Brain pericyte (primary cell): ENCODE results near the gene MAGI1.

ENCODE experiments used
- DNase-seq: peaks from one replicate; pipeline ENCODE4 v3.0.0-alpha.2; 2012; ENCODE audit warnings: low read depth, low spot score

Gene MAGI1

DNA sequence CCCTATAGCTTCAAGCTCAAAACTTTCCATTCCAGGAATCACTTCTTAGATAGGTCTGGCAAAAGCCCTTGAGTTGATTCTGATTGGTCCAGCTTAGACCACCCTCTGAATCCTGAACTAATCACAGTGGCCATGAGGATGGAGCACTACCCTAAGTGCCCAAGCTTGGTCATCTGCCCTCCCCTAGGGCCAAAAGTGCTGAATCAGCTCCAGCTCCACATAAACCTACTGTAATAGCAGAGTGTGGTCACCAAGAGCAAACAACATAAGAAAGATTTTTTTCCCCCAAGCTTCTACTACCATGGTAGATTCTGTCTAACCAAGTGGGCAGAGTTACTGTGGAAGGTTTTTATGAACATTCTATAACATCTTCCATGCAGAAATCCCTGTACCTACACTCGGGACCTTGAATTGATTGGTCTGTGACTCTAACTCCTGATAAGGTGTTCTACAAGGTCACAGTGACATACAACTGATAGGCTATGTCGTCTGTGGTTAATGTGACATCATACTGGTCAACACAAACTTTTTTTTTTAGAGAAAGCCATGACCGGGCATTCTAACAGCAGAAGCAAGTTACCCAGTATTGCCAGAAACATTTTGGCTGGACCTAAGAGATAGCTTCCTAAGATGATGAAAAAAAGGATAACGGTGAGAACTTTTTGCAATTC is 320.9 kb downstream of the MAGI1 start:
- no peak for DNase-seq

DNA sequence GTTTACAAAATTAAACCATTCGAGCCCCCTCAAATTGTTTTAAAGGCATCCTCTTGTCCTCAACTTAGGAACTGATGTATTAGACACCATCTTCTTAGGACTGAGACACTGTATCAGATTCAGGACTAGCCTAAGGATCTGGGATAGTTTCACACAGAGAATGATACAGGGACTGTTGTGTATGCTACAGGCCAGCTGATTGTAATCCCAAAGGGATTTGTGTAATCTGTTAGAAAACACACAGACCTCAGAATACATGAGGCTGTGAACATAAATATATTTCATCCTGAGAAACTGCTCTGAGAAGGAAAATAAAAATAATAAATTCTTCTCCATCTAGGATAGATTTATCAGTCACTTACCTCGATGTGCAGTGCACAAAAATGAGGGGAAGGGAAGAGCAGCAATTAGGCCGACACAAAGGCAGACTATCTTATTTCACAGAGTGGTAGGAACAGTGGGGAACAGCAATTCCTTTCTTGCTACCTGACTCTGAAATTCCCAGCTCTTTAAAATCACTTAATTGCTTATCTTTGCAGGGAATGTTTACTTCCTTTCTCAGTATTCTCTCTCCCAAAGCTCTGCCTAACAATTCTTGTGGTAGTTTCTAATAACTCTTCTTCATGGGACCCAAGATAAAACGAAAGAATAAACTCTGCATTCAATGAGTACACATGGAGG is 322.5 kb downstream of the MAGI1 start:
- no peak for DNase-seq

DNA sequence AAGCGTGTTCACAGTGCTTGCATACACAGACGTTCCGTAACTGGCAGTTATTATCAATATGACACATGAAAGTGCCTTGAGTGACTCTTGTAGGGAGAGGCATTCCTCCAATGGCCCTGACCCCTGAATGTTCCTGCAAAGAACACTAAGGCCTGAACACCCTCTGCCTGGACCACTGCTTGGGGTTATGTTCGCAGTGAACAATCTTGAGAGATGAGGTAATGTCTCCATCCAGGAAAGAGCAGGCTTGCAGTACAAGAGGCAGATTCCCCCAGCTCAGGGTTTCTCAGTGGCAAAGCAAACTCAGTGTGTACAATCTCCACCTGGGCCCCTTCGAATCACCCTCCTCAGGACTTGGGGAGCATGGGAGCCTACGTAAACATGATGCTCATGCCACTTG is 324.6 kb downstream of the MAGI1 start:
- no peak for DNase-seq

DNA sequence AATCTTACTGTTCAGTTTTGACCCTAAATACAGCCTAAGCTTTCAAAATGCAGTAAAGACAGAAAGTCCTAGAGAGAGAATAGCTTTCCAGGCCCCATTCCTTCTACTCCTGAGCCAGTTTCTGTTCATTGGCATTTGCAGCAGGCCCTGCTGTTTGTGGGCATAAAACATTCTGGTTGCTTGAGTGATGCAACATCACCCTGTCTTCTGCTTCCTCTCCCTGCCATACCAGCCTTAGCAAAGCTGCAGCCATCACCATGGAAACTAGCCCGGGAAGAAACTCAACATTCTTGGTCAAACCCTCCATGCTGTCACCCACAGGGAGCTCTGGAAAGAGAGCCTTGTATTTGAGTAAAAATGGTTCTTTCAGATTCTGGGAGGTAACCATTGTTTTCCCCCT is 325.7 kb downstream of the MAGI1 start:
- no peak for DNase-seq

DNA sequence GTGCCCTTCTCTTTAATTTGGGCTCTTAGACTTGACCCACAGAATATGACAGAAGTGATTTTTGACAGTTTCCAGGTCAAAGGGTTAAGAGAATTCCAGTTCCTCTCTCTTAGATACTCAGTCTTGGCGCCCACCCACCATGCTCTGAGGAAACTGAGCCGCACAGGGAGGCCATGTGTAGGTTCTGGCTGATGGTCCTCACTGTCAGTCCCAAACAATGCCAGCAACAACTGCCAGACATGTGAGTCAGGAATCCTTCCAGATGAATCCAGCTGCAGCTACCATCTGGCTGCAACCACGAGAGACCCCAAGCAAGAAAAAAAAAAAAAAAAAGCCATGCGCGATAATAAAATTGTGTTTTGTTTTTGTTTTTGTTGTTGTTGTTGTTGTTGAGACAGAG is 326.6 kb downstream of the MAGI1 start:
- no peak for DNase-seq

DNA sequence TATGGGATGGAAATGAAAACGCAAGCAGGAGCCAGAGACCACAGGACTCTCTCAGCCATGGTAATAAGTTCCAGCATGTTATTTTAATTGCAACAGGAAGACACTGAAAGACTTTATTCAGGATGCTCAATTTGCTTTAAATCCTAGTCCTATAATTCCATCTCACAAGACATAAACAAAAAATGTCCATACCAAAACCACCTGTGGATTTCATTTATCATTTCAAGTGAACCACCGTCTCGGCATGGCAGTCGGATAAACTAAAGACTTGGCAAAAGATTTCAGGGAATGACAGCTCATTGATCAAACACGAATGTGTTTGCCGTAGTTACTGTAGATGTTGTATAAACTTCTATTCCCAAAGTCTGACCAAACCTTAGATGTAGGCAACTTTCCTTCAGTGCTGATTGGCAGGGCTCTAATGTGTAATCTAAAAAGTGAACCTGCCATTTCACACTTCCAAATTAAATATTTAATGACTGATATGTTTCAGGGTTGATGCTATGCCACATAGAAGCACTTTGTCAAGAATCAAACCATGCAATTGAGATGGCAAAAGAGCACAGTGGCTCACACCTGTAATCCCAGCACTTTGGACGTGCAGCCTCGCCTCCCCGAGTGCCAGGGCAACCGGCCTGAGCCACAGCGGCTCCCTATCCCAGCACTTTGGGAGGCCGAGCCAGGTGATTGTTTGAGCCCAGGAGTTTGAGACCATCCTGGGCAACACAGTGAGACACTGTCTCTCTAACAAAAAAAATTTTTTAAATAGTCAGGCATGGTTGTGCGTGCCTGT is 331.7 kb downstream of the MAGI1 start:
- DNase-seq: no peak

DNA sequence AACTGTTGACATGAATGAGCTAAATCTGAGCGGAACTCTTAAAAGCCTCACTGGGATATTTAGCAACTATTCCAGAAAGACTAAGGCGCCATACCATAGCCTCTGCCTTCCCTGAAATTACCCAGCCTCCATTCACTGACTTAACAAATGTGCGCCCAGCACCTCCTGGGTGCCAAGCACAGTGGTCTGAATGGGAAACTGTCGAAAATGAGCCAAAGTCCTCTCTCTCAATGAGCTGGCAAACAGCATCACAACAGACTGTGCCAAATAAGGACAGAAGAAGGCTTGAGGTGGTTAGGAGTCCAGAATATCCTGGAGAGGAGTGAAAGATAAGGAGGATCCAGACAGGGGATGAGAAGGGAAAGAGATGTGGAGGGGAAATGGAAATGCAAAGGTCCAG is 332.4 kb downstream of the MAGI1 start:
- DNase-seq: no peak

DNA sequence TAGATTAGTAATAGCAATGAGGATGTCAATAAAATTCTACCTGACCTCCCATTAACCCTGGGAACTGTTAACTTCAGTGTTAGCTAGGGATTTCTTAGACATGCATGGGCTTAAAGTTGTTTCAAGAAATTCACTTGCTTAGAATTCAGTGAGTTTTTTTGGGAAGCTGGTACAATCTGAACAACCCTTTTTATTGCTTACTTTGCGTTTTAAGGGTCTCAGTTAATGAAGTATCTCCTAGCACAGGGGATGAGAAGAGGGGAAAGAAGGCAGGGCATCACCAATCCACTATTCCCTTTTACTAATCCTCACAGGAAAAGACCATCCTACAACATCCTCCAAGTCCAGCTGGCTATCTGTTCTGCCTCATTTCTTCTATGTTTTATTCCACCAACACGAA is 334.9 kb downstream of the MAGI1 start:
- no peak for DNase-seq

DNA sequence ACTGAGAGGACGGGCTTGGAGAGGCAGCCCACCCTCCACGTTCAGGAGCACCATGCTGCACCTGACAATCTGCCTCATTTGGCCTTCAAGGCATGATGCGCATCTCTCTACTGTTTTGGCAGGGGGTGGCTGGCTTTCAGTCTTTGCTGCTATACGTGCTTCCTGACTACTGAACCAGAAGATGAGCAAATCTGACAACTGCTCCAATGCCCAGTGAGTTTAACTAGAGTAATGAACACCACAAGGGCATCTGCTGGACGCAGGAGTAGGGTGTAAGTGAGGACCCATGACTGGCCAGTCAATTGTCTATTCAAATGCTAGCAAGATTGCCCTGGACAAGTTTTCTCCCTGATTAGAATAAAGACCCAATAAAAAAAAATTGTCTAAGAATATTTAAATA is 335.7 kb downstream of the MAGI1 start:
- DNase-seq: no peak

DNA sequence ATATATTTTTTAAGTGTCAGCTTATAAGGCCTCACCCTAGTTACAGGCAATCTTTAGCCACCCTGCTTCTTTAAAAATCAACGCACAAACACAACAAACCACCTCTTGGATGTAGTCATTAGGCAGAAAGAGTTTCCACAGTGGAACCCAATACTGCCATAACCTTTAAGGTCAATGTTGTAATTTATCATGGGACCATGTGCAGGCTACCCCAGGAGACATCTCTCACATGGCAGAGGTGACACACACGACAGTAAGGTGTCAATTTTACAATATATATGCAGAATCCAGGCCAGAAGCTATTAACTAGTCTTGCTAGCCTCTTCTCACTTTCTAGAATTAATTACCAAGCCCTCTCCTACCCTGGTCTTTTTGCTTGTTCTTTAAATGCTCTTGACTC is 336.5 kb downstream of the MAGI1 start:
- no peak for DNase-seq

DNA sequence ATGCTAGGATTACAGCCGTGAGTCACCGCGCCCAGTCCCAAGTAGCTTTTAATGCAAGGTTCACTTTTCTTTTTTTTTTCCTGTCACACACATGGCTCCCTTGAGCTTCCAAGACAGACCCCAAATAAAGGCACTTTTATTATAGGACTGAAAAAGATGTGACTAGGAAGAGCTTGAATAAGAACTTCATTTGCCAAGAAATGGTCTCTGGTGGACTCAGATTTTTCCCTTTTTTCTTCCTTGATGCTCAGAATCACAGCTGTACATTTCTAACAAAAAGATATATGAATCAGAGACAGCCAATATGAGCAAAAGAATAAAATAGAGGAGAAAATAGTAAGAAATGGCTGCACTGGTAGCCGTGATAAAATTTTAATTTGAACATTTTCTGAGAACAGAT is 337.2 kb downstream of the MAGI1 start:
- no peak for DNase-seq

DNA sequence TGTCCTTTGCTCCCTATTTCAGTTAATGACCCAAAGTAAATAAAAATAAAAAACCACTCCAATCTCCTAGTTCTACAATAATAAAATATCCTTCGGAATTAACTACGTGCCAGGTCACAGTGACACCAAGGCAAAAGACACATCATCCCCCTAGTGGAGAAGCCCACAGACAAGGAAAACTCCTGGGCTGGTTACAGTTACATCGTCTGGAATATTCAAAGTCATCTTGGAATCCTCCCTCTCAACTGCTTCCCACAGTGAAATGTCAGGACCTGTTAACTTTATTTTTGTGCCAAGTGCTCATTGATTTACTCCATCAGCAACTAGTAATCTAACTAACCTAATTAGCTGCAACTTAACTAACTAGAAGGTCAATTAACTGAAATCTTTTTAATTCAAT is 349.3 kb downstream of the MAGI1 start:
- no peak for DNase-seq

DNA sequence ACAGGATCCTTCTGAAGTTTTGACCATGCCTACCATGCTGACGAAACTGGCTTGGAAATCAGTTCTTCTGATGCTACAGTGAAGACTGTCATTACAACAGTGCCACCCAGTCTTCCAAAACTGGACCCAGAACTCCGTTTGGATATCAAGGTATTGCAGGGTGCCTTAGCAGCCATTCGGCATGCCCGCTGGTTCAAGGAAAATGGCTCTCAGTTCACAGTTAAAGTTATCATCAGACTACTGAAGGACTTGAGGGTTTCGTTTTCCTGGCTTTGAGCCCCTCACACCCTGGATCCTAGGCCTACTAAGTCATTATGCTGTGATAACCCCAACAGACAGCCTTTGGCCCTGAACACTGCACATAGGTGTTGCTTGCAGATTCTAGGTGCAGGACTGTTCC is 351.0 kb downstream of the MAGI1 start:
- no peak for DNase-seq

DNA sequence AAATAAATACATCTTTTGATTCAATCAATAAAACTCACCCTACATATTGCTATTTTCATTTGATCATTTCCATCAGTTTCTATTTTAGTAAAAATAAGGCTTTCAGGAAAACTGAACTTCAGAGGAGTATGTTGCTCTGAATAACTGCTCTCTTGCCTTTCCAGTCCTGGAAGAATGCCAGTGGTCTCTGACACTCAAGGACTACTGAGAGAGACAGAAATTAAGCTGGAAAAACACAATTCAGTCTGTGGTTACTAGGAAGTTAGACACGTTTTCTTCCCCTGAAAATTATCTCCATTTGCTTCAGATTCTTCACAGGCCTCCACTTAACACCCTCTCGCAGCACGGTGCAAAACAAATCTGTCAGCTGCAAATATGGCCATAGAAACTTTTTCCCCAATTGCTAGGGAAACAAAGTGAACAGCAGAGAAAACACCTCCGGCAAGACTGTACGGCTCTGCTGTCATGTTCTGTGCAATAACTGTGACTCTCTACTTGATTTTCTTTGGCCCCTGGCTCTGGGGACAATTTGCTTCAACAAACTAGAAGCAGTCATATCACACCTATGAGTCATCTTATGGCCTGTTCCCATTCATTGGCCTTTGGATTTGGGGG is 353.0 kb downstream of the MAGI1 start:
- DNase-seq: no peak

DNA sequence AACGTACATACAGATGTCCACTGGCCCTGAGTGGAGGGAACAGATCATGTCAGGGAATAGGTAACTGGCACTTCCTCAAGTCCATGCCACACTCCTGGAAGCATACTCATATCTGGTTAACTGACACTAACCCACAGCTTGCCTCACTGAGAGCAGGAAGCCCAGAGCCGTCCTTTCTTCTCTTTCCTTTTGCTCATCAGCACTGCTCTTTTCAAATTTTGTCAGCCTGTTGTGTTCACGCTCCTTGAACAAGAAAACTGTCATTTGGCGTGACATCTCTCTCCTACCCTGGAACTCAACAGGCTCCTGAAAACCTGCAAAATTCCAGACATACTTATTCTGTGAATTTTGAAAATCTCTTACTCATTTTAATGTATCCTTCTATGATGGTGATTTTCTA is 360.2 kb downstream of the MAGI1 start:
- DNase-seq: no peak

DNA sequence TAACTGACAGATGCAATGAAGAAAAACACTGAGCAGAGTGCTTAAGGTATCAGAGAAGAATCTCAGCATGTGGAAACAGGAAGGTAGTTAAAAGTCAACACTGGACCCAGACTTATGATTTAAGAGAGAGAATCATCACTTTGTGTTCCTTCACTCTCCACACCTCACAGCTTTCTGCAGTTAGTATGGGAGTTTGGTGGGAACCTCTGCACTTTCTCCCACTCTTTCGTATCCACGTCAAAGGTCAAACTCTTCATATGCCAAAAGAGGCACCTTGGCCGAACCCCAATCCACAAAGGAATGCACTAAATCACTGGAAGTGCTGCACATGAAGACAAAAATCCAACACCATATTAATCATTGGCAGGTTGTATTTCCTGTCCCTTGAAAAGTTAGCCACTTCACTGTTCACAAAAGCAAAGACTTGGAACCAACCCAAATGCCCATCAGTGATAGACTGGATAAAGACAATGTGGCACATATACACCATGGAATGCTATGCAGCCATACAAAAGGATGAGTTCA is 361.2 kb downstream of the MAGI1 start:
- no peak for DNase-seq

DNA sequence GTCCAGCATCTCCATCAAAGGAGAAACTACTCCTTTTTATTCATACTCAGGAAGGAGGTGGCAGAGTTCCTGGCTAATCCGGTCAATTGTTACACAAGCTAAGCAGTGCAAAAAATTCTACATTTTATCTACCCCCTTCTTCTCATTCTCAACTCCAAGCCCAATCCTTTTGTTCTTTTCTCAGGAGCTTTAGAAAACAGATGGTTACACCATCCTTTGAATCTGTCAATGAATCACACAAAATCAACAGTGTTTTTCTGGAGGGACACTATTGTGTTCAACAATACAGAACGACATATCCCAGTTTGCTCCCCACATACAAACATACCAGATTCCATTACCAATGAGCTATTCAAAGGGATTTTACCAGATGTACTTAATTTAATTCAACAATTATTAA is 362.1 kb downstream of the MAGI1 start:
- no peak for DNase-seq

DNA sequence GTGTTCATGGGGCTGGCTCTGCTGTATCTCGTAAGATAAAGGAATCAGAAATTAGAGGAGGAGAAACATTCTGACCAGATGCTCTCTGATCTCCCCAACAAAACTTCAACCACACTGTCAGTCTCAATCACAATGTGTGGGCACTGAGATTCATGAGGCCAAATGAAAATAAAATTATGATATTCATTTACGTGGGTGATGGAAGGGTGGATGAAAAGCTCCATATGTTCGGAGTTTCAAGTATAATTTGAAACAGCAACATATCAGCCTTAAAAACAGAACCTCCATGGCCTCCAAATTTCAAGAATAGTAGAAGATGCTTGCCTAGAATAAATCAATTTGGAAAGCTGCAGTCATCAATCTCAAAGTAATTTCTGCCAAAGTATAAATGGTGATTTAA is 363.7 kb downstream of the MAGI1 start:
- no peak for DNase-seq

DNA sequence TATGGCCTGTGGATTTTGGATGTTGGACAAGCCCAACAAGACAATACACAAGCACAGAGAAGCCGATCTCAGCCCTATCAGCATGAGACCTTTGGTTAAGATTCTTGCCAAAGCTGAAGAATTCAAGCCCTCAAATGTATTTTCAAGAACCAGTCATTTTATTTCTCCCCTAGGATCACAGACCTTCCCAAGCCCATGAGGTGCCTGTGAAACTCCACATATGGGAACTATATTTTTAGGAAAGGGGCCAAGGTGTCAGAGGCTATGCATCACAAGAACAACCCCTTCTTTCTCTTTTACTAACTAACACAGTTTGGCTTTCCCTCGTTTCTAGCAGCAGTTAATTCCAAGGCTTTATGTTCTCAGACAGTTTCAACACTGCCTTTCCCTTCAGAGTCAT is 364.5 kb downstream of the MAGI1 start:
- no peak for DNase-seq

DNA sequence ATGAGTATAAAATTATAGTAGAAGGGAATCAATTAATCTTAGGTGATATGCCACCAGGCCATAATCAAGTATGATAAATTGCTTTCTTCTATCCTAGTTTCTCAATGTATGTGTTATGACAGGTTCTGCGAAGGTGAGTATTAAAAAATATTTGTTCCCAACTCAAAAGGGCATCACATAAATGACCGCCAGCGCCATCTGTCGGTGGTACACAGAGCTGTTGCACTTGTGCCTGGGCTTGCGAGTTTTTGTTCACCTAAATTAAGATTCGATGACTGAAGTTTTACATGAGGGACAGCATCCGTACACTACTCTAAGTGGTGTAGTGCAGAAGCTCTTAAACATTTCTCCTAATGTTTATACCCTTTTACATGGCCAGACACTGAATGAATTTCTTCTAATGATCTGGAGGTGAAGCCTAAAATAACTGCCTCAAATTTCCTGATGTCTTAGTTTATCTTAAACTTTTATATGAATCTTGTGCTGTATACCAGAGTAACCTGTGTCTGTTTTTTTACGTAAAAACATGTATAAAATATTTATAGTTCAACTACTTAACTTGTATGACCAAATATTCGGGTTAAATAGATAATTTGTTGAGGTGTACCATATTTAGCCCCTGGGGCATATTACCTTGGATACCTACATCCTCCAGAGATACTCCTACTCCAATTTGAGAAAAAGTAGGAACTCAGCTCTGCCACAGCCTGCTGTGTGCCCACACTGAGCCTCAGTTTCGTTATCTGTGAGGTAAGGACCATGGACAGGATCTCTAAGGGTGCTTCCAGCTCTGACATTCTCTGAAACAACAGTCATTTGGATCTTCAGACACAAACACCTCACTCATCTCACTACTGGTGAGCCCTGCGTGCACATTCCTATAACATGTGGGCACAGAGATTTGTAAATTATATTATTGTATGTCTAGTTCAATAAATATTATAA is 365.6 kb downstream of the MAGI1 start:
- no peak for DNase-seq

DNA sequence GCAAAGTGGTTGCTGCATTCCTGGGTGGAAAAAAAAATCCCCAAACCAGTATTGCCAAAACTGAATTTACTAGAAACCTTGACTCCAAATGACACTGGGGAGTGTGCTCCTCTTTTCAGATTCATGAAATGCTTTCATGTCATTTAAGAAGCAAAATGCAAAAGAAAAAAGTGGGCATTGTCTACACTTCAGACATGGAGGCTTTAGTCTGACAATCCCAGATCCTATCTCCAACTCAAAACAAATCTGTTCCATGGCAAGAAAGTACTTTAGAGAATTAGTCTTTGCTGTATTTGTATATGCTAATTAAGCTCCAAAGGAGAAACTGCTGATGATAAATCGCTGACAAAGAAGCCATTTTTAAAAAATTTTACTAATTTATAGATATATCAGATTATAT is 366.7 kb downstream of the MAGI1 start:
- DNase-seq: no peak
